MM.1S (cell line): Measurements from ENCODE around the gene ACSL5.
A peak's percentile ranks its signal among the peaks of the same experiment; 100 is the strongest.

Experiments used
- DNase-seq: peaks from one replicate; pipeline ENCODE4 v3.0.0-alpha.2; 2015
- H2AFZ ChIP-seq: fragments of 300-600 bp; sonication (generic); 2 replicates; pipeline ENCODE4 v1.6.0; 2016; ENCODE audit warnings: antibody characterized with exemption, low read length
- H3F3A ChIP-seq: fragments of 300-600 bp; sonication (generic); 2 replicates; pipeline ENCODE4 v1.6.1; 2016; ENCODE audit warnings: mild to moderate bottlenecking, antibody characterized with exemption, low read length, moderate library complexity, mixed read lengths; ENCODE audit not compliant: insufficient read depth
- H3K27ac ChIP-seq: fragments of 300-600 bp; sonication (generic); 2 replicates; pipeline ENCODE4 v1.5.1; 2016; ENCODE audit warnings: mild to moderate bottlenecking, low read length
- H3K27me3 ChIP-seq: fragments of 300-600 bp; sonication (generic); replicated peaks from 2 replicates; pipeline ENCODE4 v1.6.0; 2016; ENCODE audit warnings: low read length; ENCODE audit not compliant: insufficient read depth
- H3K36me3 ChIP-seq: fragments of 300-600 bp; sonication (generic); replicated peaks from 2 replicates; pipeline ENCODE4 v1.6.1; 2016; ENCODE audit warnings: mild to moderate bottlenecking, low read length, mixed read lengths; ENCODE audit not compliant: insufficient read depth
- H3K4me1 ChIP-seq: fragments of 300-600 bp; sonication (generic); 2 replicates; pipeline ENCODE4 v1.6.1; 2016; ENCODE audit warnings: low read length, mixed read lengths
- H3K4me2 ChIP-seq: fragments of 300-600 bp; sonication (generic); 2 replicates; pipeline ENCODE4 v1.6.0; 2016; ENCODE audit warnings: low read depth, low read length
- H3K4me3 ChIP-seq: fragments of 300-600 bp; sonication (generic); 2 replicates; pipeline ENCODE4 v1.5.1; 2016; ENCODE audit warnings: low read length, mixed read lengths
- H3K79me2 ChIP-seq: fragments of 300-600 bp; sonication (generic); 2 replicates; pipeline ENCODE4 v1.6.1; 2016; ENCODE audit warnings: mixed run types, low read length, mixed read lengths
- H3K9ac ChIP-seq: fragments of 300-600 bp; sonication (generic); 2 replicates; pipeline ENCODE4 v1.6.1; 2016; ENCODE audit warnings: low read length, mixed read lengths
- H3K9me2 ChIP-seq: fragments of 300-600 bp; sonication (generic); replicated peaks from 2 replicates; pipeline ENCODE4 v1.6.1; 2016; ENCODE audit warnings: mild to moderate bottlenecking, low read length, mixed read lengths; ENCODE audit not compliant: insufficient read depth
- H3K9me3 ChIP-seq: fragments of 300-600 bp; sonication (generic); replicated peaks from 2 replicates; pipeline ENCODE4 v1.6.1; 2016; ENCODE audit warnings: mild to moderate bottlenecking, low read length, mixed read lengths; ENCODE audit not compliant: insufficient read depth
- H4K20me1 ChIP-seq: fragments of 300-600 bp; sonication (generic); 2 replicates; pipeline ENCODE4 v1.6.1; 2016; ENCODE audit warnings: mild to moderate bottlenecking, low read length, moderate library complexity, mixed read lengths; ENCODE audit not compliant: insufficient read depth
- EZH2 ChIP-seq: fragments of 300-600 bp; sonication (generic); optimal IDR thresholded peaks from 2 replicates; pipeline ENCODE3; 2017; ENCODE audit warnings: low read depth, mild to moderate bottlenecking, antibody characterized with exemption, low read length, mixed read lengths
- EZH2phosphoT487 ChIP-seq: fragments of 300-600 bp; sonication (generic); IDR thresholded peaks from 2 replicates; pipeline ENCODE4 v1.6.1; 2018; ENCODE audit warnings: antibody characterized with exemption, low read length
- TF ChIP-seq, protein P1 (sequence below): fragments of 300-600 bp; sonication (generic); IDR thresholded peaks from 2 replicates; pipeline ENCODE4 v1.5.1; 2016; ENCODE audit warnings: antibody characterized with exemption, low read length, mixed read lengths

Gene ACSL5, protein sequence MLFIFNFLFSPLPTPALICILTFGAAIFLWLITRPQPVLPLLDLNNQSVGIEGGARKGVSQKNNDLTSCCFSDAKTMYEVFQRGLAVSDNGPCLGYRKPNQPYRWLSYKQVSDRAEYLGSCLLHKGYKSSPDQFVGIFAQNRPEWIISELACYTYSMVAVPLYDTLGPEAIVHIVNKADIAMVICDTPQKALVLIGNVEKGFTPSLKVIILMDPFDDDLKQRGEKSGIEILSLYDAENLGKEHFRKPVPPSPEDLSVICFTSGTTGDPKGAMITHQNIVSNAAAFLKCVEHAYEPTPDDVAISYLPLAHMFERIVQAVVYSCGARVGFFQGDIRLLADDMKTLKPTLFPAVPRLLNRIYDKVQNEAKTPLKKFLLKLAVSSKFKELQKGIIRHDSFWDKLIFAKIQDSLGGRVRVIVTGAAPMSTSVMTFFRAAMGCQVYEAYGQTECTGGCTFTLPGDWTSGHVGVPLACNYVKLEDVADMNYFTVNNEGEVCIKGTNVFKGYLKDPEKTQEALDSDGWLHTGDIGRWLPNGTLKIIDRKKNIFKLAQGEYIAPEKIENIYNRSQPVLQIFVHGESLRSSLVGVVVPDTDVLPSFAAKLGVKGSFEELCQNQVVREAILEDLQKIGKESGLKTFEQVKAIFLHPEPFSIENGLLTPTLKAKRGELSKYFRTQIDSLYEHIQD

DNA sequence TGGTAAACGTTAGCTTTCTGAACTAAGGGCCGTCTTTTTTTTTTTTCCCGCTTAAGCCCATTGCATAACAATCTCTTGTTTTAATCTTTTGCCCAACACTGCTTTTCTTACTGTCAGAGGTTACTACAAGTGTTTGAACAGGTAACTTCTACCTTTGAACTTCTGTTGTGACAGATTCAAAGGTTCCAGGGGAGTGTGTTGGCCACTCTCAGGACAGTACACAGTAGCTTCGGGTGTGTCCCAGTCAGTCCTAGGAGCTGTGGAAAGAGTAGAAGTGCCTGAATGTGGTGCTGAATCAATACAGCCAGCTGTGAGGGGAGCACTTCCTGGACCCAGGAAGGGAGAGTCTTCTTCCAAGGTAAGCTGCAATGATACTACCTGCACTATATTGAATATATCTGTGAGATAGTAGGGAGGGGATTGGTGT, at the start of gene ACSL5:
Gene ACSL5, plus strand, starts transcription at position 205 of the 427 bp plus-strand sequence. CDS start 20,831 bp downstream, outside the sequence.
- Histone ChIP-seq H3K9ac (peak within 1 kb of the TSS; percentile 89; the same call in 1 of the 2 replicates), H3K9me2 (no peaks in the 10 kb centered on the region), H3K36me3 (no peaks in the 10 kb centered on the region), H3K79me2 (peaks cover 22% of the 10 kb centered on the region), H3K27me3 (no peaks in the 10 kb centered on the region), H4K20me1 (no peaks in the 10 kb centered on the region), H2AFZ (peak within 1 kb of the TSS; percentile 100), H3K9me3 (no peaks in the 10 kb centered on the region), H3F3A (peaks cover 9% of the 10 kb centered on the region; the same call in 1 of the 2 replicates), H3K4me3 (0 out of 2 replicates have a peak within 1 kb of the TSS, but pooled peaks have one; percentile 84), H3K4me2 (peak within 1 kb of the TSS; percentile 95), H3K27ac (no peak within 1 kb of the TSS), H3K4me1 (peaks cover 16% of the 10 kb centered on the region)
- DNase-seq = no peak
- TF ChIP-seq EZH2phosphoT487 (no peak), EZH2 (no peak)
- TF ChIP-seq, protein P1, sequence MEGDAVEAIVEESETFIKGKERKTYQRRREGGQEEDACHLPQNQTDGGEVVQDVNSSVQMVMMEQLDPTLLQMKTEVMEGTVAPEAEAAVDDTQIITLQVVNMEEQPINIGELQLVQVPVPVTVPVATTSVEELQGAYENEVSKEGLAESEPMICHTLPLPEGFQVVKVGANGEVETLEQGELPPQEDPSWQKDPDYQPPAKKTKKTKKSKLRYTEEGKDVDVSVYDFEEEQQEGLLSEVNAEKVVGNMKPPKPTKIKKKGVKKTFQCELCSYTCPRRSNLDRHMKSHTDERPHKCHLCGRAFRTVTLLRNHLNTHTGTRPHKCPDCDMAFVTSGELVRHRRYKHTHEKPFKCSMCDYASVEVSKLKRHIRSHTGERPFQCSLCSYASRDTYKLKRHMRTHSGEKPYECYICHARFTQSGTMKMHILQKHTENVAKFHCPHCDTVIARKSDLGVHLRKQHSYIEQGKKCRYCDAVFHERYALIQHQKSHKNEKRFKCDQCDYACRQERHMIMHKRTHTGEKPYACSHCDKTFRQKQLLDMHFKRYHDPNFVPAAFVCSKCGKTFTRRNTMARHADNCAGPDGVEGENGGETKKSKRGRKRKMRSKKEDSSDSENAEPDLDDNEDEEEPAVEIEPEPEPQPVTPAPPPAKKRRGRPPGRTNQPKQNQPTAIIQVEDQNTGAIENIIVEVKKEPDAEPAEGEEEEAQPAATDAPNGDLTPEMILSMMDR = no peak

DNA sequence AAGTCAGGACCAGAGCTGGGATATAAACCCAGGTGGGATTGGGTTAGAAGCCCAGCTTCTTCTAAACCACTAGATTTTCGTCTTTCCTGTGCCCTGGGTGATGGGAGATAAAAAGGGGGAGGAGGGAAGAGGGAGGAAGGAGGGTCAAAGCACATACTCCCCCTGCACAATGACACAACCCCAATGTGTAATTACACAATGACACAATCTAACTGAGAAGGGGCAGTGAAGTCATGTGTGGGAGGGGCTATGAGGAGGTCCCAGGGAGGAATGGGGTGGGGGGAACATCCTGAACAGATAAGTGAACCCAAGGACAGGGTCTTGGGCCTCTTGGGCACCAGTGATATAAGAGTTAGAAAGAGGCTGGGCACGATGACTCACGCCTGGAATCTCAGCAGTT, 46.2 kb upstream of the ACSL5 start:
- H2AFZ ChIP-seq = no peak overlapping the region
- TF ChIP-seq EZH2 = no peak
- TF ChIP-seq EZH2phosphoT487 = no peak
- TF ChIP-seq, protein P1 = no peak
- no peak overlapping the region for H3K4me2 ChIP-seq
- H3K9me2 ChIP-seq = no peaks in the 10 kb centered on the region
- no peaks in the 10 kb centered on the region for H3K4me1 ChIP-seq
- no peak overlapping the region for H3K9ac ChIP-seq
- H3K9me3 ChIP-seq = no peaks in the 10 kb centered on the region
- no peaks in the 10 kb centered on the region for H3K27me3 ChIP-seq
- DNase-seq = no peak
- no peak overlapping the region for H3K27ac ChIP-seq
- no peaks in the 10 kb centered on the region for H4K20me1 ChIP-seq
- no peak overlapping the region for H3K4me3 ChIP-seq
- H3K36me3 ChIP-seq = no peaks in the 10 kb centered on the region
- H3K79me2 ChIP-seq = no peaks in the 10 kb centered on the region
- H3F3A ChIP-seq = no peaks in the 10 kb centered on the region

DNA sequence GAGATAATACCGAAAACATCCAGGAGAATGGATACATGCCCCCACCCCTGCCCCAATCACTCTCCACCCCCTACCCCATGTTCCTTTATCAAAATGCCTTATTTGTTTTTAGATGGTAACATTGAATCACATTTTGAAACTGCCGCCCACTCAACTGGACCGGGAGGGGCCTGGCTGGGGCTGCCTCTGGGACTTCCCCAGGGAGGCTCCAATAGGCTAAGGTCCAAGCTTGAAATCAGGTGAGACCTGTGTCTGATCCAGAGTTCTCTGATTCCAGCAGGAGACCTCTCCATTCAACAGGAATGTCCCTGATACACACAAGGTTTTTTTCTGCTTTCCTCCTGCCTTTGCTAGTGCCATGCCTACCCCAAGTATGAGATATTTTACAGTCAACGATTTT, 43.8 kb upstream of the ACSL5 start:
- H3K4me2 ChIP-seq = no peak overlapping the region
- no peaks in the 10 kb centered on the region for H3K36me3 ChIP-seq
- DNase-seq = no peak
- H3K79me2 ChIP-seq = no peaks in the 10 kb centered on the region
- H3K9me2 ChIP-seq = no peaks in the 10 kb centered on the region
- no peaks in the 10 kb centered on the region for H3K4me1 ChIP-seq
- H4K20me1 ChIP-seq = no peaks in the 10 kb centered on the region
- no peaks in the 10 kb centered on the region for H3F3A ChIP-seq
- no peak overlapping the region for H3K27ac ChIP-seq
- no peak overlapping the region for H3K9ac ChIP-seq
- H2AFZ ChIP-seq = no peak overlapping the region
- TF ChIP-seq, protein P1 = no peak
- TF ChIP-seq EZH2 (no peak), EZH2phosphoT487 (no peak)
- no peaks in the 10 kb centered on the region for H3K9me3 ChIP-seq
- H3K27me3 ChIP-seq = no peaks in the 10 kb centered on the region
- no peak overlapping the region for H3K4me3 ChIP-seq
